Keratinocyte (primary cell): ENCODE measurements around the gene LRP1B. TPM values are rescaled to one million over a fixed set of nuclear protein-coding genes. Genes with fewer than 3 reads are reported as not detected.

ENCODE experiments used
- DNase-seq: peaks from one replicate; pipeline ENCODE4 v3.0.0-alpha.2; 2011; ENCODE audit warnings: low read depth, missing footprints, low spot score
- FAIRE-seq: peaks from 2 replicates; lab custom pipeline; 2011; peaks lifted over from hg19 to GRCh38; lab: Jason Lieb, UNC
- H2AFZ ChIP-seq: 2 replicates; pipeline ENCODE4 v1.6.0; 2012; ENCODE audit warnings: low read length, control low read depth, inconsistent platforms; ENCODE audit not compliant: control insufficient read depth
- H3K27ac ChIP-seq: 2 replicates; pipeline ENCODE4 v1.5.1; 2011; ENCODE audit warnings: low read length; ENCODE audit not compliant: control insufficient read depth, insufficient read depth
- H3K27me3 ChIP-seq: 3 replicates; pipeline ENCODE4 v1.6.0; 2011; ENCODE audit warnings: low read length; ENCODE audit not compliant: control insufficient read depth, insufficient read depth; ENCODE audit errors: extremely low read depth
- H3K36me3 ChIP-seq, 2 experiments: 2 replicates in 1 of 2; 3 replicates in 1 of 2; pipeline ENCODE4 v1.5.1; 2011; ENCODE audit warnings: low read length in 2 of 2, mild to moderate bottlenecking in 1 of 2; ENCODE audit not compliant: control insufficient read depth in 2 of 2, insufficient read depth in 2 of 2; ENCODE audit errors: extremely low read depth in 1 of 2
- H3K4me1 ChIP-seq: 3 replicates; pipeline ENCODE4 v1.5.1; 2011; ENCODE audit warnings: low read length; ENCODE audit not compliant: control insufficient read depth, insufficient read depth; ENCODE audit errors: extremely low read depth
- H3K4me2 ChIP-seq: 3 replicates; pipeline ENCODE4 v1.6.0; 2011; ENCODE audit warnings: low read depth, low read length; ENCODE audit not compliant: control insufficient read depth, insufficient read depth; ENCODE audit errors: extremely low read depth
- H3K4me3 ChIP-seq, 3 experiments: fragments of 200-600 bp in 1 of 3; sonication (generic) in 1 of 3; 2 replicates in 2 of 3; 3 replicates in 1 of 3; pipeline ENCODE4 v1.5.1; 2011 to 2016; ENCODE audit warnings: low read length in 3 of 3, mild to moderate bottlenecking in 3 of 3, control low read depth in 2 of 3, inconsistent platforms in 1 of 3, low read depth in 1 of 3, mixed read lengths in 1 of 3, mixed run types in 1 of 3, moderate library complexity in 1 of 3; ENCODE audit not compliant: control insufficient read depth in 2 of 3, insufficient read depth in 2 of 3; ENCODE audit errors: extremely low read depth in 1 of 3
- H3K79me2 ChIP-seq: 2 replicates; pipeline ENCODE4 v1.6.0; 2012; ENCODE audit warnings: low read length; ENCODE audit not compliant: control insufficient read depth, insufficient read depth
- H3K9ac ChIP-seq: 3 replicates; pipeline ENCODE4 v1.6.0; 2011; ENCODE audit warnings: low read length; ENCODE audit not compliant: control insufficient read depth, insufficient read depth; ENCODE audit errors: extremely low read depth
- H3K9me1 ChIP-seq: 3 replicates; pipeline ENCODE4 v1.6.0; 2011; ENCODE audit warnings: low read length; ENCODE audit not compliant: control insufficient read depth, insufficient read depth; ENCODE audit errors: extremely low read depth
- H3K9me3 ChIP-seq: 2 replicates; pipeline ENCODE4 v1.5.1; 2012; ENCODE audit warnings: low read depth, low read length; ENCODE audit not compliant: control insufficient read depth
- H4K20me1 ChIP-seq: 3 replicates; pipeline ENCODE4 v1.6.0; 2011; ENCODE audit warnings: low read length; ENCODE audit not compliant: control insufficient read depth, insufficient read depth; ENCODE audit errors: extremely low read depth
- CTCF ChIP-seq, 3 experiments: IDR thresholded peaks in 1 of 3; conservative IDR thresholded peaks in 1 of 3; optimal IDR thresholded peaks in 1 of 3; 2 replicates in 2 of 3; 3 replicates in 1 of 3; pipeline versions ENCODE3 to v1.5.1; 2011; ENCODE audit warnings: low read length in 3 of 3, mild to moderate bottlenecking in 3 of 3, moderate library complexity in 2 of 3, control low read depth in 1 of 3, inconsistent platforms in 1 of 3; ENCODE audit not compliant: insufficient read depth in 2 of 3; ENCODE audit errors: extremely low read depth in 1 of 3
- EZH2 ChIP-seq: IDR thresholded peaks from one replicate; pipeline ENCODE4 v1.6.1; 2012; ENCODE audit warnings: inconsistent platforms, mild to moderate bottlenecking, low read length, moderate library complexity
- dilution Hi-C: fragments of 300-500 bp; cut with MboI; formaldehyde crosslinking; loops from one replicate; pipeline ENCODE4 v1.7.0; 2020; ENCODE audit warnings: low sequenced_read_pairs; ENCODE audit not compliant: extremely low pct_ligation_motif_present
- polyA plus RNA-seq, 5 experiments: library from polyadenylated mRNA; depleted of rRNA in 3 of 5; stranded (reverse) in 3 of 5; stranded (forward) in 1 of 5; unstranded in 1 of 5; fragments of >200 nt; gene quantifications; 1 replicate in 1 of 5; 2 replicates in 3 of 5; 3 replicates in 1 of 5; pipeline versions ENCODE4 v1.2.1 to v1.2.3, GENCODE V29; 2011 to 2012; ENCODE audit warnings: missing spikeins in 2 of 5, low read depth in 1 of 5, low replicate concordance in 1 of 5

Gene LRP1B
- polyA plus RNA-seq, 1 donor (not counting 4 experiments of a cell fraction or from before 2014, with no cell fraction given) = not detected

GRCh38 chr2:141844231-141844630, 286.6 kb downstream of the LRP1B start:
- Histone ChIP-seq H3K27ac (no peak overlapping the region), H3K4me3 (no peak overlapping the region), H3K9me3 (no peaks in the 10 kb centered on the region), H2AFZ (no peak overlapping the region), H3K4me2 (no peak overlapping the region), H3K4me1 (no peaks in the 10 kb centered on the region), H3K27me3 (no peaks in the 10 kb centered on the region), H4K20me1 (no peaks in the 10 kb centered on the region), H3K9me1 (no peaks in the 10 kb centered on the region), H3K9ac (no peak overlapping the region), H3K36me3 (no peaks in the 10 kb centered on the region), H3K79me2 (no peaks in the 10 kb centered on the region)
- DNase-seq (no peak), FAIRE-seq (no peak)
- dilution Hi-C loops = no loop called here
- TF ChIP-seq EZH2 (no peak), CTCF (optimal IDR thresholded peaks at IDR 0.05 in 1 of 3, IDR thresholded peaks at IDR 0.05 in 1 of 3, conservative IDR thresholded peaks at IDR 0.05 in 1 of 3; ENCODE audit: extremely low read depth in 1 of 3, insufficient read depth in 2 of 3, low read length in 3 of 3) (no peak)

DNA sequence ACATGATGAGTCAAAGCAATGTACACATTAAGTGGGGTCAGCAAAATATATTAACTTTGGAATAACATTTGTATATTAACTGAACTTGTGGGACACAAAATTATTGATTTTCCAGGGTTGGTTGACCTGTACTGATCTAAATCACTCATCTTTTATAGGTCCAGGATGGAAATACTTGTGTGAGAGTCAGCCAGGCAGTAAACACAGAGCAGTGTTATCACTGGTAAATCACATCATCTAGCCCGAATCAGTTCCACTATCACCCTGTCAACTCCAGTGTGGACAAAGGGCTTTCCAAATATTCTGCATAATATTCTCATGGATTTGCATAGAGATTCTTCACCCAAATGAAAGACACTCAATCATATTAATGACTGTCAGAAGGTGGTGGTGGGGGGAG, 295.7 kb downstream of the LRP1B start:
- Histone ChIP-seq H3K4me2 (no peak overlapping the region), H3K4me1 (no peaks in the 10 kb centered on the region), H3K27me3 (no peaks in the 10 kb centered on the region), H2AFZ (no peak overlapping the region), H3K9me3 (no peaks in the 10 kb centered on the region), H3K36me3 (no peaks in the 10 kb centered on the region), H3K4me3 (no peak overlapping the region), H3K9me1 (no peaks in the 10 kb centered on the region), H3K9ac (no peak overlapping the region), H3K79me2 (no peaks in the 10 kb centered on the region), H3K27ac (no peak overlapping the region), H4K20me1 (no peaks in the 10 kb centered on the region)
- TF ChIP-seq CTCF (optimal IDR thresholded peaks at IDR 0.05 in 1 of 3, IDR thresholded peaks at IDR 0.05 in 1 of 3, conservative IDR thresholded peaks at IDR 0.05 in 1 of 3; ENCODE audit: extremely low read depth in 1 of 3, insufficient read depth in 2 of 3, low read length in 3 of 3) (no peak), EZH2 (no peak)
- DNase-seq (no peak), FAIRE-seq (no peak)
- dilution Hi-C loops = no loop called here
